Measurements from ENCODE around the gene CUBN. TPM values are rescaled to one million over a fixed set of nuclear protein-coding genes. Genes with fewer than 3 reads are reported as not detected.

Gene CUBN
- total and polyA plus RNA-seq, 4 donors, result 5.1 to 10.6 (median 6.4) TPM

DNA sequence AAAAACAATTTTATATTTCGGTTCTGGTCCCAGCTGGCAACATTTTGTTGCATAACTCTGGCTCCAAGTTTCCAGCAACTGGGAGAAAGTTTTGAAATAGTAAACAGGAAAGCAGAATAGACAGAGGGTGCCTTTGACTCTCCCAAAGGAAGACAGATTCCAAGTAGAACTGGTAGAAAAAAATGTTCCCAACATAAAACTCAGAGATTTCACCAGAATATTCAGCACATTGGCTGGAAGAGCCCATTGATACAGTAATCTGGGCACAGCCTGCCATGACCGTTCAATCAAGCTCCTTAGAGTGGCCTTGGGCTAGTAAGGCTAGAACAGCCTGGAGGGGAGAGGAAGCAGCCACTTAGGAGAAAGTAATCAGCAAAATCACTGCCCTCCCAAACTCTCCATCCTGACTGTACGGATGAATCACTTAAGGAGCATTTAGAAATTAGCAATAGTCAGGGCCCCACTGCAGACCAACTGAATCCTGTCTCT, 120.4 kb downstream of the CUBN start:
- WGBS (ENCODE audit: insufficient coverage), result 100% methylated on average over 2 of the region's 3 CpGs
- Histone ChIP-seq H3K4me1 (ENCODE audit: control insufficient read depth, insufficient read depth, low read length) (peaks cover 29% of the 10 kb centered on the region), H3K27ac (ENCODE audit: low read depth, low read length) (peak overlapping the region; percentile 82), H3K4me3 (ENCODE audit: low read depth, low read length) (no peak overlapping the region), H3K9me3 (ENCODE audit: control insufficient read depth, insufficient read depth, low read length) (no peaks in the 10 kb centered on the region), H3K27me3 (ENCODE audit: control insufficient read depth, insufficient read depth, low read length) (no peaks in the 10 kb centered on the region), H3K36me3 (ENCODE audit: control insufficient read depth, insufficient read depth, low read length) (no peaks in the 10 kb centered on the region)
- no peak for DNase-seq (ENCODE audit: low read depth in 4 of 6, low spot score in 6 of 6)

- DNase-seq (ENCODE audit: low read depth in 4 of 6, low spot score in 6 of 6), result no peak
- Histone ChIP-seq H3K4me1 (ENCODE audit: control insufficient read depth, insufficient read depth, low read length) (peaks cover 29% of the 10 kb centered on the region), H3K27me3 (ENCODE audit: control insufficient read depth, insufficient read depth, low read length) (no peaks in the 10 kb centered on the region), H3K36me3 (ENCODE audit: control insufficient read depth, insufficient read depth, low read length) (no peaks in the 10 kb centered on the region), H3K9me3 (ENCODE audit: control insufficient read depth, insufficient read depth, low read length) (no peaks in the 10 kb centered on the region), H3K27ac (ENCODE audit: low read depth, low read length) (peak overlapping the region; percentile 82), H3K4me3 (ENCODE audit: low read depth, low read length) (no peak overlapping the region)
- WGBS (ENCODE audit: insufficient coverage), result 32% methylated on average over 5 of the region's 8 CpGs
Measured at GRCh38 chr10:17007418-17007770, 122.2 kb downstream of the CUBN start.

- peak overlapping the region; percentile 82 for H3K27ac ChIP-seq (ENCODE audit: low read depth, low read length)
- H3K9me3 ChIP-seq (ENCODE audit: control insufficient read depth, insufficient read depth, low read length), result no peaks in the 10 kb centered on the region
- no peaks in the 10 kb centered on the region for H3K36me3 ChIP-seq (ENCODE audit: control insufficient read depth, insufficient read depth, low read length)
- no peaks in the 10 kb centered on the region for H3K27me3 ChIP-seq (ENCODE audit: control insufficient read depth, insufficient read depth, low read length)
- WGBS (ENCODE audit: insufficient coverage), result 28% methylated on average over 6 of the region's 12 CpGs
- peak in 2 of 6 donors; percentile 67 to 69 for DNase-seq (ENCODE audit: low read depth in 4 of 6, low spot score in 6 of 6)
- H3K4me3 ChIP-seq (ENCODE audit: low read depth, low read length), result no peak overlapping the region
- H3K4me1 ChIP-seq (ENCODE audit: control insufficient read depth, insufficient read depth, low read length), result peaks cover 29% of the 10 kb centered on the region
Measured at GRCh38 chr10:17006631-17007417, 122.8 kb downstream of the CUBN start.

- Histone ChIP-seq H3K4me1 (ENCODE audit: control insufficient read depth, insufficient read depth, low read length) (peaks cover 29% of the 10 kb centered on the region), H3K27me3 (ENCODE audit: control insufficient read depth, insufficient read depth, low read length) (no peaks in the 10 kb centered on the region), H3K4me3 (ENCODE audit: low read depth, low read length) (no peak overlapping the region), H3K9me3 (ENCODE audit: control insufficient read depth, insufficient read depth, low read length) (no peaks in the 10 kb centered on the region), H3K36me3 (ENCODE audit: control insufficient read depth, insufficient read depth, low read length) (no peaks in the 10 kb centered on the region), H3K27ac (ENCODE audit: low read depth, low read length) (peak overlapping the region; percentile 82)
- WGBS (ENCODE audit: insufficient coverage), result 51% methylated on average over 4 of the region's 8 CpGs
- no peak for DNase-seq (ENCODE audit: low read depth in 4 of 6, low spot score in 6 of 6)
Measured at GRCh38 chr10:17005621-17006566, 123.7 kb downstream of the CUBN start.

- no peaks in the 10 kb centered on the region for H3K9me3 ChIP-seq (ENCODE audit: control insufficient read depth, insufficient read depth, low read length)
- no peak for DNase-seq (ENCODE audit: low read depth in 4 of 6, low spot score in 6 of 6)
- no peak overlapping the region for H3K4me3 ChIP-seq (ENCODE audit: low read depth, low read length)
- peaks cover 28% of the 10 kb centered on the region for H3K4me1 ChIP-seq (ENCODE audit: control insufficient read depth, insufficient read depth, low read length)
- no peak overlapping the region for H3K27ac ChIP-seq (ENCODE audit: low read depth, low read length)
- H3K36me3 ChIP-seq (ENCODE audit: control insufficient read depth, insufficient read depth, low read length), result no peaks in the 10 kb centered on the region
- 100% methylated on average over 2 of the region's 6 CpGs for WGBS (ENCODE audit: insufficient coverage)
- no peaks in the 10 kb centered on the region for H3K27me3 ChIP-seq (ENCODE audit: control insufficient read depth, insufficient read depth, low read length)
Measured at GRCh38 chr10:17004801-17005380, 124.7 kb downstream of the CUBN start.

- Histone ChIP-seq H3K9me3 (ENCODE audit: control insufficient read depth, insufficient read depth, low read length) (no peaks in the 10 kb centered on the region), H3K4me1 (ENCODE audit: control insufficient read depth, insufficient read depth, low read length) (peaks cover 23% of the 10 kb centered on the region), H3K27ac (ENCODE audit: low read depth, low read length) (peak overlapping the region; percentile 72), H3K36me3 (ENCODE audit: control insufficient read depth, insufficient read depth, low read length) (no peaks in the 10 kb centered on the region), H3K4me3 (ENCODE audit: low read depth, low read length) (no peak overlapping the region), H3K27me3 (ENCODE audit: control insufficient read depth, insufficient read depth, low read length) (no peaks in the 10 kb centered on the region)
- DNase-seq (ENCODE audit: low read depth in 4 of 6, low spot score in 6 of 6), result peak in 1 of 6 donors; percentile 45
- 59% methylated on average over 6 of the region's 7 CpGs for WGBS (ENCODE audit: insufficient coverage)
Measured at GRCh38 chr10:17003651-17004286, 125.8 kb downstream of the CUBN start.

DNA sequence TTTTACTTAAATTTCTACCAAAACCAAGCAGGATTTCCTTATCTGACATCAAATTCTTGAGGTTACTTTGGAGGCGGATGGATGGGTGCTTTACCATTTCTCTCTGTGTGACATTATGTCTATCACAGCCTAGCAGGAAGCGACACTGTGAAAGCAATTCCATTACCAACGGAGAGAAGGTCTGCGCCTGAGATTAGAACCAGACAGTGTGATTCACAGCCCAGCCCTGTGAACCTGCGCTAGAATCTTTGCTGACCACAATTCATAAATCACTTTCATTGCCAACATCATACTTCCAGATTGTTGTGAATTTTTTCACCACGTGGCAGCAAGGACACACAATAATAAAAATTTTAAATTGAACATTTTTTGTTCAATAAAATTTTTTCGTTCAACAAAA, 126.5 kb downstream of the CUBN start:
- Histone ChIP-seq H3K4me3 (ENCODE audit: low read depth, low read length) (no peak overlapping the region), H3K27me3 (ENCODE audit: control insufficient read depth, insufficient read depth, low read length) (no peaks in the 10 kb centered on the region), H3K36me3 (ENCODE audit: control insufficient read depth, insufficient read depth, low read length) (no peaks in the 10 kb centered on the region), H3K4me1 (ENCODE audit: control insufficient read depth, insufficient read depth, low read length) (peaks cover 17% of the 10 kb centered on the region), H3K9me3 (ENCODE audit: control insufficient read depth, insufficient read depth, low read length) (no peaks in the 10 kb centered on the region), H3K27ac (ENCODE audit: low read depth, low read length) (peak overlapping the region; percentile 72)
- 75% methylated on average over 4 of the region's 7 CpGs for WGBS (ENCODE audit: insufficient coverage)
- peak in 1 of 6 donors; percentile 60 for DNase-seq (ENCODE audit: low read depth in 4 of 6, low spot score in 6 of 6)

DNA sequence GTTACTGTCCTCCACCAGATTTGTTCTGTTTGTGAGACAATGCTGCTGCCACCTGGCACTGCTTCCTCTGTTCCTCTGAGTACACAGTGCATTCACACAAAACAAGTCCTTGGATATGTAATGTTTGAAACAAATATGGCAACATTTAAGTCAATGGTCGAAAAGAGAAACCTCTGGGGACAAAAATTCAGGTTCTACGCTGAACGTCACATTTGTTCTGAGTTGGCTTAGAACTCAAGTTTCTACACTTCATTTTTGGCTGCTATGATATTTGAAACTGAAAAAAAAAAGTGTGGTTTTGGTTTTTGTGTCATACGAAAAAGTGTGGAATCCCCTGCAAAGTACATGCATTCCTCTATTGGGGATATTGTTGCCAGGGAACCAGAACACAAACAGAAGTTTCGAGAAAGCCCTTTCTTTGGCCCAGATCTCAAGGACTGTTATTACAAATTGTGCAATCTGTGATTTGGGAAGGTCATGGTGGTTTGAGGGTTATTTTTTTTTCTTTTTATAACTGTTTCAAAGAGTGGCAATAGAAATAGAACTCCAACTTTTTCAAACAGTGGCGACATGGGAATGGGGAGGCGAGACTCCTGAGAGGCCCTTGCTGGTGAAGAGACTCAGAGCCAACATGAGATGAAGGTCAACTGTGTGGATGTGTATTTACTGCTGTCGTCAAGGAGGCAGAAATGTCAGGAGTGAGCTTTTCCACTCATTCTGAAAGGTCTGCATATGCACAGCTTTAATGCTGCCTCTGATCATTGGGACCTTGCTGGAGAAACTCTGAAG, 127.5 kb downstream of the CUBN start:
- H3K4me3 ChIP-seq (ENCODE audit: low read depth, low read length), result no peak overlapping the region
- peaks cover 9% of the 10 kb centered on the region for H3K4me1 ChIP-seq (ENCODE audit: control insufficient read depth, insufficient read depth, low read length)
- no peaks in the 10 kb centered on the region for H3K36me3 ChIP-seq (ENCODE audit: control insufficient read depth, insufficient read depth, low read length)
- WGBS (ENCODE audit: insufficient coverage), result 50% methylated on average over 3 of the region's 8 CpGs
- no peaks in the 10 kb centered on the region for H3K9me3 ChIP-seq (ENCODE audit: control insufficient read depth, insufficient read depth, low read length)
- no peaks in the 10 kb centered on the region for H3K27me3 ChIP-seq (ENCODE audit: control insufficient read depth, insufficient read depth, low read length)
- DNase-seq (ENCODE audit: low read depth in 4 of 6, low spot score in 6 of 6), result peak in 1 of 6 donors; percentile 67
- H3K27ac ChIP-seq (ENCODE audit: low read depth, low read length), result peak overlapping the region; percentile 72
